GM12891 (cell line): ENCODE measurements around the gene DPP4.

ENCODE experiments used
- DNase-seq: peaks from one replicate; pipeline ENCODE4 v3.0.0; 2011; ENCODE audit warnings: low spot score; ENCODE audit not compliant: insufficient read length
- FAIRE-seq: peaks from 2 replicates; lab custom pipeline; 2011; peaks lifted over from hg19 to GRCh38; lab: Jason Lieb, UNC
- PAX5 ChIP-seq: IDR thresholded peaks from 2 replicates; pipeline ENCODE4 v1.6.1; 2011; ENCODE audit warnings: low read length, moderate library complexity, mild to moderate bottlenecking; ENCODE audit not compliant: insufficient read depth, severe bottlenecking
- POLR2A ChIP-seq: IDR thresholded peaks from 2 replicates; pipeline ENCODE4 v1.6.1; 2011; ENCODE audit warnings: low read depth, low read length, control low read depth
- POLR2AphosphoS5 ChIP-seq: IDR thresholded peaks from 2 replicates; pipeline ENCODE4 v1.6.1; 2011; ENCODE audit warnings: low read depth, low read length, control low read depth
- POU2F2 ChIP-seq: IDR thresholded peaks from 2 replicates; pipeline ENCODE4 v1.6.1; 2011; ENCODE audit warnings: low read depth, mild to moderate bottlenecking, control low read depth, low read length, moderate library complexity
- SPI1 ChIP-seq: IDR thresholded peaks from 2 replicates; pipeline ENCODE4 v1.6.1; 2011; ENCODE audit warnings: low read depth, low read length, control low read depth
- TAF1 ChIP-seq: IDR thresholded peaks from 2 replicates; pipeline ENCODE4 v1.6.1; 2011; ENCODE audit warnings: low read depth, low read length, control low read depth

The DPP4 gene

DNA sequence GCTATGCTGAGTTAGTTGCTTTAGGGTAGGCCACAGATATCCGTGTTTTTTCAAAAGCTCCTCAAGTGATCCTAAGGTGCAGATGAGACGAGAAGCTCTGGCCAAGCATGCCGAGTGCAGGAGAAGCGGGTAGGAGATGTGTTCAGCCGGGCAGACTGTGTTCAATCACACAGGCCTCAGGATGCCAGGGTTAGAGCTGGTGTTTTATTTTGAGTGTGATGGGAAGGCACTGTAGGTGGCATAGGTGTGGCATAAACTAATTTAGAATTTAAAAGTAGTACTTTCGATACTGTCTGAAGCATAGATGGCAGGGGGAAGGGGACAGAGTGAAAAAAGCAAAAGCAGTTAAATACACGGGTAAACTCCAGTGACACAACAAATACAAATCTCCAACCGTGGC is 30.9 kb downstream of the DPP4 start:
- DNase-seq (no peak), FAIRE-seq (no peak)
- TF ChIP-seq POLR2A: no peak
- no peak for TF ChIP-seq SPI1
- no peak for TF ChIP-seq PAX5

DNA sequence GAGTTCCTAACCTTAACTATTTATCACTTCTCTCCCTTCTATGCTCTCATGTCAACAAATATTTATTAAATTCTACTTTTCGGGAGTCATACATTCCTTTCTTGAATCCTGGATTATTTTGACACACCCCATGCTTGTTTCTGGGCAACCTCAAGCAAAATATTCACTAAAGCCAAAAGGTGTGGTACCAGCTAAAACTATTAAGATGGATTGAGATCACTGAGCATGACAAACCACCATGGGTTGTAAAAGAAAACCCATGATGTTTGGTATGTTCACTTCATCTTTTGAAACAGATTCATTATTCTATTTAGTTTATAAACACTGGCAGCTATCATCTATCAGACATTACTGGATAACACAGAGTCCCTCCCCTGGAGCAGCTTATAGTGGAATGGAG is 32.5 kb downstream of the DPP4 start:
- no peak for FAIRE-seq
- DNase-seq: no peak
- no peak for TF ChIP-seq POLR2A
- TF ChIP-seq POLR2AphosphoS5: no peak
- TF ChIP-seq SPI1: no peak

DNA sequence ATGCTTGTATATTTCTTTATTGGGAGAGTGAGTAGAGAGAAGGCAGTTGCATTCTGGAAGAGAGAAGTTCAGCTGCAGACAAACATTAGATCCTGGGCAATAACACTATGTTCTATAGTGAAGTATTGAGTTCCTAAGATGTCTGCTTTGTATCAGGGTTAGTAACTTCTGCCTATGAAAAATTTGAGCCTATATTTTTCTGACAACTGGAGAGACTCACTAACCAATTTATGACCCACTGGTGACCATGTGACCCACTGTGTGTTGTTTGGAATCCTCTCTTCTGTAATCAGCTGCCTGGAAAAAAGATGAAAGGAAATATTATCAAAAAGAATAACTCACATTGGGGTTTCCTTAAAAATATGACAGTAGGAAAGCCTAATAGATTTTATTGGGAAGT is 35.3 kb downstream of the DPP4 start:
- FAIRE-seq (no peak), DNase-seq (no peak)
- no peak for TF ChIP-seq POU2F2
- TF ChIP-seq POLR2AphosphoS5: no peak
- TF ChIP-seq TAF1: no peak
- no peak for TF ChIP-seq POLR2A
- no peak for TF ChIP-seq SPI1
- TF ChIP-seq PAX5: no peak

DNA sequence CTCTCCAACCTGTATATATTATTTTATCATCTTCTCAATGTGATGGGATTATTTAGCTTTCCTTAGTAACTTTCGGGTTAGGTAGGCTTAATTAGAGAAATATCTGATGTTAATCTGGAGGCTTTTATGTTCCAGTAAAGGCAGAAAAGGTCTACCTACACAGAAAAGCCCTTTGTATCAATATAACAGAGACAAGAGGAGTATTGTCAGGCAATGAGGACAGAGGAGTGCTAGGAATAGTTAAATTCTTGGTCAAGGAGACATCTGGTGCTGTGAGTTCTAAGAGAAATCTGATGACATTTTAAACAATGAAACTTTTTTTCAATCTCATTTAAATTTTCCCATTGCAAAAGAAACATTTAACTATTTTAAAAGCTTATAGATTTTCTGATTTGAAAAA is 36.1 kb downstream of the DPP4 start:
- TF ChIP-seq SPI1: no peak
- no peak for TF ChIP-seq POLR2AphosphoS5
- no peak for TF ChIP-seq PAX5
- TF ChIP-seq TAF1: no peak
- no peak for TF ChIP-seq POLR2A
- TF ChIP-seq POU2F2: no peak
- DNase-seq: no peak
- no peak for FAIRE-seq

DNA sequence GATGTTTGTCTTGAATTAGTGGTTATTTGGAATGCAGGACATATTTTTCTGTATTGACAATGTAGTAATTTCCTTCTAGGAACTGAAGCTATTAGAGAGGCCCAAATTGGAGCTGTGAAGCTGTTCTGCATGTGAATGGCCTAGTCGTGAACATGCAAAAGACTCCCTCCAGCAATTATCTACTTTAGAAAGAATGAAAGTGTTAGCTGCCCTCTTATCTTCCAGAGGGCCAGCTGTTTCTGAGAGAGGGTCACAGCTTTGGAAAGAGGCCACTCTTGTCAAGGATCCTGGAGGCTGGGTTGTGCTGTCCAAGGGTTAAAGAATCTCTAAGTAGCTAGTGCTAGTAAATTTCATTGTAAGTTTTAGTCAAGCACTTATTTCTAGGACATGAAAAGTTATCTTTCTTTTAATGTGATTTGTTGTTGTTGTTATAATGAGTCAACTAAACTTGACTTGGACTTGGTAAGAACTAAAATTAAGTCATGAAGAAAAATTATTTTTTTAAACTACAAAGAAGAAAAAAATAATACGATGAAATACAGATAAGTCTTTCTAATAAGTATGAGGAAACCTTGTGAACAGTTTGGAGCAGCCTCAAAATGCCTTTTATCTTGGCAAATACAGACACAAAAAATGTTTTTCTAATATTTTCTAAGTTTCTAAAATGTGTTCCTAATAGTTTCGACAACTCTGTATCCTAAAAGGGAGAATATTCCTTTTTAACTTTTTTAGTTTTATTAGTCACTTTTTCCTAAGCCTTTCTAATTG is 36.8 kb downstream of the DPP4 start:
- TF ChIP-seq TAF1 (no peak), POLR2A (no peak), POU2F2 (no peak), SPI1 (no peak), POLR2AphosphoS5 (no peak), PAX5 (no peak)
- DNase-seq: no peak
- FAIRE-seq: no peak

DNA sequence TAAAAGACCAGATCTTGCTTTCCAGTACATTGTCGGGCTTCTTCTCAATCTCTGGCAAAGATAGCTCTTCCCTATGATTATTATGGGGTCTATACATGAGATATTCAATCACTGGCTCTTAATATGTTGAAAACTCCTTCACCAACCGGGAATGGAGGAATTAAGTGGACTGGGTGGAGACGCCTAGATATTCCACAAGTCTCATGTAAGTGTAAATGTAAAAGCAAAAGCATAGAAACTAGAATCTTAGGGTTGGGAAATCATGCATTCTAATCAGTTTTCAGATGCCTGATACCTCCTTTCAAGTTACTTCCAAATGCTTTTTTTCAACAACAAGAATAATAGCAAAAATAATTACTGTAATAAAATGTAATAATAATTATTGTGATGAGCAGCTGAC is 38.0 kb downstream of the DPP4 start:
- FAIRE-seq (no peak), DNase-seq (no peak)
- no peak for TF ChIP-seq POLR2A
- TF ChIP-seq SPI1: no peak
- TF ChIP-seq TAF1: no peak
- no peak for TF ChIP-seq PAX5
- no peak for TF ChIP-seq POLR2AphosphoS5
- TF ChIP-seq POU2F2: no peak

DNA sequence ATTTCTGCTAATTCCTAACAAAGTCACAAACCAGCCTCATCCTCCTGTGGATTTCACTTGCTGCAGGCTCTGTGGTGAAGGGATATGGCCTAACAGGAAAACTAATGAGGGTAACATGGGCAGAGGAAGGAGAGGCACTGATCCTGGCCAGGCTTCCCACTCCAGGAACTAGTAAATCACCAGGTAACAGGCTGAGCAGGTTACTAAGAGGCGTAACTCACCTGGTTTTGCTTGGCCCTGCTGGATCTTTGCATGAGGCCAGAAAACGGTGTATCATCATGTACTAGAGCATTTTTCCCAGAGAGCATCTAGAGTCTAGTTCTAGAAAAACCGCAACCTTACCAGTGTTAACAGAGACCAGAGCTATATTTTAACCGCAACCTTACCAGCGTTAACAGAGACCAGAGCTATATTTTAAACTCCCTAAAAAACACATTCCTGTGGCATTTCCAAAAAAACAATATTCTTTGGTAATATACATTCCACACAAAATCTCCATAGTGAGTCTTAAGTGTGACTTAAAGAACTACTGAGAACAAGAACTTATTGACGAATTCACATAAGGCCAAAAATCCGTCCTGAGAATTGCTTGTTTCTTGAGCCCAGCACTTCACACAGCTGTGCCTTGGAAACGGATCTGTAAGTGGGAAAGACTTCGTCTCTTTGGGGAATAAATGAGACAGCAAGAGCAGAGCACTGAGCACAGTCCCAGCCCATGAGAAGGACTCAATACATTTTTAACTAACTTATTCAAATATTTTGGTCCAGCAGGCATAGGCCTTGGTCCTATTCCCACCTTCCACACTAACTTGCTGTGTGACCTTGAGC is 43.4 kb downstream of the DPP4 start:
- TF ChIP-seq TAF1: no peak
- no peak for TF ChIP-seq POLR2AphosphoS5
- no peak for TF ChIP-seq PAX5
- TF ChIP-seq POU2F2: no peak
- TF ChIP-seq SPI1: no peak
- TF ChIP-seq POLR2A: no peak
- FAIRE-seq (no peak), DNase-seq (no peak)

DNA sequence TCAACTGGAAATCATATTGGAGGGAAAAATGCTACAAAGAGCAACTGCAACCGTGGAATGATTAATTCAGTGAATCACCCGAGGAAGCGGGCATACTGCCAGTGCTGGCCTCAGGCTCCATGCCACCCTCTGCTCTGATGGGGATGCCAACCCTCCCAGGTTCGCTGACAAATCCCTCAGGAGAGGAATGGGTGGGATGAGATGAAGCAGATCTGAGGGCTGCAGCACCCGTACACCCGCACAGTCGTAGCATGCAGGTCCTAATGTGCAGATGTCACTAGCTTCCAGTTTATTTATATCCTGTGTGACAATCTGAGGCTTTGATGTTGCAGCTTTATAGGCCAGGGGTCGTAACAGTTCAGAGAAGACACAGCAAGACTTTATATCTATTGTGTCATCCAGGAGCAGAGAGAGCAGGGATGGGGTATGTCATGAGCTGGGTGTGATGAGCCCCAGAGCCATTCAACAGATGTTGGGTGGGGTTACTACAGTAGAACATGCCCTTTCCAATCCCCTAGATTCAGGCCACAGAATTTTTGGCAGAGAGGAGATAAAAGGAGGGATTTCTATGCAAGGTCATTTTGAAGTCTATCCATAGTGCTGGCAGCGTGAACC is 44.6 kb downstream of the DPP4 start:
- DNase-seq: no peak
- no peak for FAIRE-seq
- TF ChIP-seq TAF1: no peak
- TF ChIP-seq PAX5: no peak
- TF ChIP-seq POLR2A: no peak
- TF ChIP-seq SPI1: no peak
- TF ChIP-seq POLR2AphosphoS5: no peak
- no peak for TF ChIP-seq POU2F2

DNA sequence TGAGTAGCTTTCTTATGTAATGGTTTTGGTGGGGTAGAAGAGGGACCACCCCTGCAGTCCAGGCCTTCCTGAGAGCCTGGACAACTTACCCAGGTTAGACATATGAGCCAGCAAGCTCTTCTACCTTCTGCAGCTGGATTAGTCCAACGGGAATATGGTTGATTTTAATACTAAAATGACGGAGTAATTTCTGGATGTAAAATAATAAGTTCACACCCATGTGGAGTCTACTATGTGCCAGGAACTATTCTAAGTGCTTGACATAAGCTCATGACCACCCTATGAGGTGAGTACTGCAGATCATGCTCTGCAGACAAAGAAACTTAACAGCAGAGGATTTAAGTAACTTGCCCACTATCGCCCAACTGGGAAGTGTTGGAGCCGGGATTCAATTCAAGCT is 45.5 kb downstream of the DPP4 start:
- TF ChIP-seq POU2F2 (no peak), POLR2AphosphoS5 (no peak), SPI1 (no peak), TAF1 (no peak), POLR2A (no peak), PAX5 (no peak)
- DNase-seq: no peak
- no peak for FAIRE-seq
